ENCODE results near the gene EDDM3A.
"Not testable (repeated sequence)": the region's sequence is repeated elsewhere in the genome, so short reads cannot be mapped to it uniquely, and the experiment has no call there.

EDDM3A gene

DNA sequence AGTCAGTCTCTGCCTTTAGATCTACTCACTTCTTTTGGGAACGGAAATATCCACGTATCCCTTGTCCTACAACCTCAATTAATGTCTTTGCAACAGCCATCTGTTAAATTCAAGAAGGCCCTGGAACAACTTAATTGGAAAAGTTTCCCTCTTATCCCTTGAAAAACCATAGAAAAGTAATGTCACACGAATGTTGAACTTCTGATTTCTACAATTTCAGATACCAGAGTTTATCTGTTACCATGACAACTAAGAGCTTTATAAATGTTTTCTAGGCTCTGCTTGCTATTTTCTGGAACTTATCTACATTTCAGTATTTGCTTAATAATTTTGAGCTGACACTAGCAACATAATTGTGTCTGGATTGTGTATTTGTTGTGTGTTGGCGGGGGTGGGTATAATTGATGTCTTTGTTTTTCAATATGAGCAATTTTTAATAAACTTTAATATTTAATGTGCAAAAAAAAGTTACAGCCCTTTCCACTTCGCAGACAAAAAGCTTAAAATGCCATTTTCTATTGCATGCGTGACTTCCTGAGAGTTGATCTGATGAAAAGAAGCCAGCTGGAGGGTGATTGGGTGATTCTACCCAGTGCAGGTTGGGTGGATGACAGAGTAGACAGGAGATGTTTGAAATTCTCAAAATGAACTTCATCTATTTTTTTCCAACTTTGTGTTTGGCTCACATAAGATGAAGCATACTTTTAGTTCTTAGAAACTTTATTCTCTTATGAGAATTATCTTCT, 11.8 kb upstream of the EDDM3A start:
- no peak for DNase-seq

DNA sequence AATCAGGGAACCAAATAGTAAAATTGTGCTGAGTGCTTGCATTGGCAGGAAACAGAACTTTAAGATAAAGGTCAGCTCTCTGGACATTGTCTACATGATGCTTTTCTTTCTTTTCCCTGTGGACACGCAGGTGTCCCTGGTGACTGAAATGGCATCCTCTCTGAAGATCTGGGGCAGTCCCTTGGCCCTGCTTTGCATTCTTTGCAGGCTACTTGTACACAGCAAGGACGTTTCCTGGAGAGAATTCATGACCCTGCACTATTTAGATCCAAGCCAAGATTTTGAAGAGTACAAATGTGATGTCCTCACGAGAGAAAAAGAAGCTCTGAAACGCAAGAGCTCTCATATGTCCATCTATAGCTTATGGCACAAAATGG, 11.3 kb upstream of the EDDM3A start:
- DNase-seq = no peak

- DNase-seq = not testable (repeated sequence)
Observed at GRCh38 chr14:20738292-20738691, 7.4 kb upstream of the EDDM3A start.

DNA sequence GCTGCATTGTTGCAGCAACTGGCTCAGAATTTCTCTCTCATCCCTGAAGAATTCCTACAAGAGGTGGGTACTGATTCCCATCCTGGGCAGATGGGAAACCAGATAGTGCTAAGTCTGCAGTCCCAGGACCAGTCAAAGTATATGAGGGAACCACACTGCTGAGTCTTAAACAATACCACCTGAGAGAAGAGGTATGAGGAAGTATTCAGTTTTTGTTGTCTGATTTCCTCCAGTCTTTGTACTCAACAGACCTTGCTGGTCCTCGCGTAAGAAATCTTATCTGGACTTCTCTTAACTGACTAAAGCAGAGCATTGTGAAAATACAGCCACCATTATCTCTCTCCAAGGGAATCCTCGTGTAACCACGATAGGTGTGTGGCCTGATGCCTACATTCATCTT, 3.6 kb upstream of the EDDM3A start:
- no peak for DNase-seq

DNA sequence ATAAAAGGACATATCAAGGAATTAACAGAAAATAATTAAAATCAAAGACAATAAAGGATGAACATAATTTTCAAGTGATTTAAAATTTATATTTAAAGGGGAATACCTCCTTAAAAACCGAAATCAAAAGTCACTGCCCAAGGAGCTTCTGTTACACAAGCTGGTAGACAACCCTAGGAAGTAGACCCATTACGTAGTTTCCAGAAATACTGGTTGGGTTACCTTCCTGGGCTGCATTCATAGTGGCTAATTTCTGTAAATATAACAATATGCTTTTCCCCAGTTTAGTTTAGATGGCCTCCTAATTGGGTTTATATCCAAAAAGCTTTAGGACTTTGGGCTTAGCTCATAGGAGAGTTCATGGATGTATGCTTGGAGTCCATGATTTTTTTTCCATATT, 2.1 kb upstream of the EDDM3A start:
- no peak for DNase-seq

DNA sequence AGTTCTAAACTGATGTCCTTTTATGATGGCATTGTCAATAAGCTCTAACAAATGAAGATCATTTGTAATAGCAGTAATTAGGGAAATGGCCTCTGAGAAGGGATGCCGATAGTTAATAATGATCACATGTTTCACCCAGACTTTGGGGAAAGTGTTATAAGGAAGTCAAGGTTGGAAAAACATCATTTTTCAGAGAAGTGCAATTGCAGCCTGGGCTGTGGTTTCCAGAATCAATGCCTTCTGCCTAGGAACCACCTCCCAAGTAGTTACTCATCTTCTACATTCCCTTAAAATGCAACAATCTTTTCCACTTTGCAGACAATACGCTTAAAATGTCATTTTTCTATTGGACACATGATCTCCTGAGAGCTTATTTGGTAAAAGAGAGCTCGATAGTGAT, 879 bp downstream of the EDDM3A start:
- DNase-seq = no peak

DNA sequence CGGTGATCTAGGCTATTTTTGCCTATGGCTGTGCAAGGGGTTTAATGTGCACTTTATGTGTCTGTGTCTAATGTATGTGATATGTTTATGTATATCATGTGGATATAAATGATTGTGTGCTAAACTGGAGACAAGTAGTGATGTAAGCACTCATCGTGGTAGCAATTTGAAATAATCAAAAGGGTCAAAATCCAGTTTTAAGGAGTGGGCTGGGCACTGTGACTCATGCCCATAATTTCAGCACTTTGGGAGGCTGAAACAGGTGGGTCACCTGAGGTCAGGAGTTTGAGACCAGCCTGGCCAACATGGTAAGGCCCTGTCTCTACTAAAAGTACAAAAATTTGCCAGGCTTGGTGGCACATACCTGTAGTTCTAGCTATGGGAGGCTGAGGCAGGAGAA, 2.8 kb downstream of the EDDM3A start:
- DNase-seq = no peak

GRCh38 chr14:20750194-20750593, 4.5 kb downstream of the EDDM3A start:
- no peak for DNase-seq

GRCh38 chr14:20751963-20752562, 6.4 kb downstream of the EDDM3A start:
- DNase-seq = no peak

DNA sequence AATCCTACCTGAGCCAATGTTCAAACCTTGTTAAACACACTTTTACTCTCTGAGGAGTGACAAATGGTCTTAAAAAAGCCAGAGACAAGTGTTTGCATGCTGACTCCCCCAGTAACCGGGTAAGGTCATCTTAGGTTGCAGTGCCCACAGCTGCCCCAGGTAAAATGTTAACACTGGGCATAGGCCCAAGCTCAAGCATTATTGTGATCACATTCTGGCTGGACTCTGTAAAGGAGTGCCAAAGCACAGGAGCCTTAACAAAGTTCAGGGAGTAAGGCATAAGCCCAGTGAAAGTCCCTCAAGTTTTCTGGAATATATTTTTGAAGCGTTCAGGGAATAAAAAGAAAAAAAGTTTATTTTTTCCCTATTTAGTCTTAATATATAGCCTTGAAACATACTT, 8.6 kb downstream of the EDDM3A start:
- DNase-seq = no peak

- DNase-seq = no peak
Observed at GRCh38 chr14:20755037-20755436, 9.3 kb downstream of the EDDM3A start.

DNA sequence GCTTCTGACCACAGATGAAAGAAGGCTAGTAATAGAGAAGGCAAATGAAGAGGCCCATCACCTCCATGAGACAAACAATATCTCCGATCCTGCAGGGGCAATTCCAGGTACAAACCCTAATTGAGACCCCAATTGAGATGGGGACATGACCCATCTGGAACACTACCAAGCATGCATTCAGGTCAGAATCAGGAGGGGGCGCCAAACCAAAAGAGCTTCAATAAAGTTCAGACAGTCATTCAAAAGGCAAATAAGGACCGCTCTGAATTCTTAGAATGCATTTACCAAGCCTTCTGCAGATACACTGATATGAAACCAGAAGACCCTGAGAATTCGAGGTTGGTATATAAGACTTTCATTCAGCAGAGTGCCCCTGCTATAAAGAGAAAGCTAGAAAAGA, 12.3 kb downstream of the EDDM3A start:
- peak; percentile 28 for DNase-seq

DNA sequence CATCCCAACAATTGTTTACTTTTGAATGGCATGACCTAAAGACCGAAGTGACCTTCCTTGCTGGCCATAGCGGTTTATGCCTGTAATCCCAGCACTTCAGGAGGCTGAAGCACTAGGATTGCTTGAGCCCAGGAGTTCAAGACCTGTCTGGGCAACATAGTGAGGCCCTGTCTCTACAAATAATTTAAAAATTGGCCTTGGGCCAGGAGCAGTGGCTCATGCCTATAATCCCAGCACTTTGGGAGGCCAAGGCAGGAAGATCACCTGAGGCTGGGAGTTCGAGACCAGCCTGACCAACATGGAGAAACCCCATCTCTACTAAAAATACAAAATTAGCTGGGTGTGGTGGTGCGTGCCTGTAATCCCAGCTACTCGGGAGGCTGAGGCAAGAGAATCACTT, 13.8 kb downstream of the EDDM3A start:
- not testable (repeated sequence) for DNase-seq

GRCh38 chr14:20760950-20761349, 15.3 kb downstream of the EDDM3A start:
- no peak for DNase-seq

- DNase-seq = no peak
Observed at GRCh38 chr14:20768593-20768892, 22.9 kb downstream of the EDDM3A start.

DNA sequence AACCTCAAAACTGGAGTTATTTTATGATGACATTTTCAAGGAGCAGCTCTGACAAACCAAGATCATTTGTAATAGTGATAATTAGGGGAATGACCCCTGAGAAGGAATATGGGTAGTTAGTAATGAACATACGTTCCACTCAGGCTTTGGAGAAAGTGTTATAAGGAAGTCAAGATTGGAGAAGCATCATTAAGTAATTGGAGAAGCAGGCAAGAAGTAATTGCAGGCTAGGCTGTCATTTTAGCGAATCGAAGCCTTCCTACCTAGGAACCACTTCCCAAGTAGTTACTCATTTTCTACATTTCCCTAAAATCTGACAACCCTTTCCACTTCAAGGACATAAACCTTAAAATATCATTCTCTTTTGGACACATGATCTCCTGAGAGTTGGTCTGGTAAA, 23.7 kb downstream of the EDDM3A start:
- DNase-seq = no peak

DNA sequence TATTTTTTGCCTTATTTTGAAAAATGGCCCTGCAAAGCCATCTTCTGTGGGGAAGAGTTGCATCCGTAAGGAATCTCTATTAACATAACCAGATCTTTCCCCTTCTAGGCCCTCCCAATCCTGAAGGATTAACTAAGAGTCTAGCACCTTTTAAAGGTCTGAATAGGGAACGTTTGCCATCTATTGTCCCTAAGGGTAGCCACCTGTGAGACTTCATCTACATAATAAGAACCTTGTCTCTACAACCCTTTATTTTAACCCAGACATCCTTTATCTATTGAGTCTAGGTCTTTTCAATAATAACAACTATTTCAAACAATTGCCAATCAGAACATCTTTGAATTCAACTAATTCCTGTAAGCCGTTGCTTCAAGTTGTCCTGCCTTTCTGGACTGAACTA, 27.0 kb downstream of the EDDM3A start:
- no peak for DNase-seq

DNA sequence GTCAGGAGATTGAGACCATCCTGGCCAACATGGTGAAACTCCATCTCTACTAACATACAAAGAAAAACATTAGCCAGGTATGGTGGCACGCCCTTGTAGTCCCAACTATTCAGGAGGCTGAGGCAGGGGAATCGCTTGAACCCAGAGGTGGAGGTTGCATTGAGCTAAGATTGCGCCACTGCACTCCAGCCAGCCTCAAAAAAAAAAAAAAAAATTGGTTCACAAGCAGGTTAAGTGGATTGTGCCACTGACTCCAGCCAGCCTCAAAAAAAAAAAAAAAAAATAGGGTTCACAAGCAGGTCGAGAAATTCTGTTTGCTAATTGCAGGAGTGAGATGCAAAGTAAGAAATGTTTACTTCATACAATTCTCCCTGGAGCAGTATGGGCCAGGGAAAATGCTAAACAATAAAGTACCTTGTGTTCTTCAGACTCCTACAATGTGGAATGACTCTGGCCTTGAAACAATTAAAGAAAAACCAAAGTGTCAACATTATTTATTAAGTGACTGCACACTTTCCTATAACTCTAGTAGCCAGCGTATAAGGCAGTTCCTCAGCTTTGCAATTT, 28.7 kb downstream of the EDDM3A start:
- no peak for DNase-seq

GRCh38 chr14:20775043-20775442, 29.4 kb downstream of the EDDM3A start:
- DNase-seq = no peak

GRCh38 chr14:20775901-20776300, 30.2 kb downstream of the EDDM3A start:
- no peak for DNase-seq

DNA sequence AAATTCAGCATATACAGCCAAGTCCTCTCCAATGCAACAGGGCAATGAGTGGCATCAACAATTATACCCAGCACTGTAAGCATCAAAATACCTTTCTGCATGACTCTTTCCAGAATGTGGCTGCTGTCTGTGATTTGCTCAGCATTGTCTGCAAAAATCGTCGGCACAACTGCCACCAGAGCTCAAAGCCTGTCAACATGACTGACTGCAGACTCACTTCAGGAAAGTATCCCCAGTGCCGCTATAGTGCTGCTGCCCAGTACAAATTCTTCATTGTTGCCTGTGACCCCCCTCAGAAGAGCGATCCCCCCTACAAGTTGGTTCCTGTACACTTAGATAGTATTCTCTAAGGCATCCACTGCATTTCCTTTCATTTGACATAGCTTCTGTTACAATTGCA, 36.1 kb downstream of the EDDM3A start:
- no peak for DNase-seq

GRCh38 chr14:20782280-20782890, 36.7 kb downstream of the EDDM3A start:
- DNase-seq = no peak

GRCh38 chr14:20787025-20787424, 41.3 kb downstream of the EDDM3A start:
- DNase-seq = no peak

DNA sequence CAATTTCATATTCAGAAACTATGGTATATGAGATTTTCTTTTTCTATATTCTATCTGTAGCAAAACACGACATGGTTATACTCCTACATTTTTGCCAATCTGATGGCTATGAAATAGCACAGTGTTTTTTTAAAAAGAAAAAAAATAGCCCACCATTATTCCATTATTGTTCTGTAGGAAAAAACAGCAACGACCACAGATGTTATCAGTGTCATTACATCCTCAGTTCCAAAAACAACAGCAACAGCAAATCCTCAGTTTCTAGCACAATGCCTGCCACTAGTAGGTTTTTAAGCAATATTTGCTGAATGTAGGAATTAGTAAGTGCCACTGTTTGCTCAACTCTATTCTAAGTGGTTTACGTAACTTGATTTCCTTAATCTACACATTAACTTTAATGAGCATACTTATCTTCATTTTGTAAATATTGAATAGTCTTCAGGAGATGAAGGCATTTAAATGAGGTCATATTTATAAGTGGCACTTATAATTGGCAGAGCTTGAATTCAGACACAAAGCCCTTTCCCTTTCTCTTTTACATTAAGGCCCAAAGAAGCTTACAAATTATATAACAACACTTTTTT, 43.6 kb downstream of the EDDM3A start:
- no peak for DNase-seq
